ENCODE measurements around the gene ASRGL1.

Gene ASRGL1

DNA sequence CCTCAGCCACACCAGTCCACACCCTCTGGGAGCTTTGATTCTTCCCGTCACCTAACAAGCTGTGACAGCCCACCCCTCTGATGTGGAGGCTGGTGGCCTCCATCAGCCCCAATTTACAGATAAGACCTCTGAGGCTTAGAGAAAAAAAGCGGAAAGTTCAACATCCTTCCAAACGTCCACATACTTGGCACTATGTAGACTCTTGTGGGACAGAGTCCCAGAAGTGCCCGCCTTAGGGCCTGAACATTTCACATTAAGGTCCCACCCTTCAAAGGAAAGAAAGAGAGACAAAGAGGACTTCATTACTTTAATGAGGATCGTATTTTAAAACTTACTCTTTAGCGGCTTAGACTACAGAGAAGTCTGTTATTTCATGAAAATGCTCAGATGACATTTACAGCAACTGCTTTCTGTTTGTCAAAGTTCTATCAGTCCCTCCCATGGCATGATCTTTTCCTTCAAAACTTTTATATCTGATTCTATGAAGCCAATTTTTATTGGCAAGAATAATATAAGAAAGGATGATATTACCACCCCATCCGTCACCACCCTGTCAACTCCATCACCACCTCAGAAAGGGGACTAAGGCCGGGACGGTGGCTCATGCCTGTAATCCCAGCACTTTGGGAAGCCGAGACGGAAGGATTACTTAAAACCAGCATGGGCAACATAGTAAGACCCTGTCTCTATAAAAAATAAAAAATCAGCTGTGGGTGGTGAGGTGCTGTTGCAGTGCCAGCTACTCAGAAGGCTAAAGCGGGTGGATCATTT lies 65.9 kb downstream of the ASRGL1 start:
- no peak for FAIRE-seq
- TF ChIP-seq POLR2A (IDR thresholded peaks at IDR 0.05; ENCODE audit: low read depth, low read length), result no peak
- no peak for DNase-seq (ENCODE audit: insufficient read length, low spot score)

DNA sequence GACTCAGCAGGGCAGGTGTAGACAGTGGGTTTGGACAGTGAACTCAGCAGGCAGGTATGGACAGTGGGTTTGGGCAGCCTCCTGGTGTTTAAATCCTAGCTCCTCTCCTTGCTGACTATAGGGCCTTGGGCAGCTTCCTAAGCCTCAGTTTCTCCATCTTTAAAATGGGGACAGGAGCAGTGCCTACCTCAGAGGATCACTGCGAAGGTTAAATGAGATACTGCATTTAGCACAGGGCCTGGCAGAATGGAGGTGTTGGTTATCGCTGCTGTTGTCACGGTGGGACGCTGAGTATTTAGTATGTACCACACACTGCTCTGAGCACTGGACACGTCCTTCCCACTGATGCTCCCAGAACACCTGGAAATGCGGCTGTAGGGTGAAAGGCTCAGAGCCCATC lies 67.2 kb downstream of the ASRGL1 start:
- FAIRE-seq (no peak), DNase-seq (ENCODE audit: insufficient read length, low spot score) (no peak)
- no peak for TF ChIP-seq POLR2A (IDR thresholded peaks at IDR 0.05; ENCODE audit: low read depth, low read length)

- no peak for DNase-seq (ENCODE audit: insufficient read length, low spot score)
- no peak for TF ChIP-seq POLR2A (IDR thresholded peaks at IDR 0.05; ENCODE audit: low read depth, low read length)
- FAIRE-seq, result no peak
Observed at GRCh38 chr11:62404901-62405300, 67.7 kb downstream of the ASRGL1 start.

GRCh38 chr11:62406034-62406433 lies 68.8 kb downstream of the ASRGL1 start:
- DNase-seq (ENCODE audit: insufficient read length, low spot score), result no peak
- no peak for TF ChIP-seq POLR2A (IDR thresholded peaks at IDR 0.05; ENCODE audit: low read depth, low read length)
- no peak for FAIRE-seq

GRCh38 chr11:62409831-62410230 lies 72.6 kb downstream of the ASRGL1 start:
- TF ChIP-seq POLR2A (IDR thresholded peaks at IDR 0.05; ENCODE audit: low read depth, low read length), result no peak
- no peak for FAIRE-seq
- no peak for DNase-seq (ENCODE audit: insufficient read length, low spot score)

DNA sequence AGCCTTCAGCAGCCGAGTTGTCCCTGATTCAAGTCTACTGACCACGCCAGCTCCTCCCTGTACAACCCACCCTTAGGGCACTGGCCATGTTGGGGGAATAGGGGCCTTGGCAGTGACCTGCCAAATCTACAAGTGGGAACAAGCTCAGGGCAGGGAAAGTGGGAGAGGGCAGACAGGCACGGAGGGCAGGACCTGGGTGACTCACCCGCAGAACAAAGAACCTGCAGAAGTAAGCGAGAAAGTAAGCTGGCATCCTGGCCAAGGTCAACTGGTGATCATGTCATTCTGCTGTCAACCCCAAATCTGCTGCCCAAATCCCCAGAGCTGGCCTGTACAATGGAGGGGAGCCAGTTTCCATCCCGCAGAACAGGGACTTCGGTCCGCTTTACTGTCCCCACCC lies 73.7 kb downstream of the ASRGL1 start:
- 0 out of 2 replicates have a peak, but pooled peaks have one; percentile 3 for TF ChIP-seq POLR2A (IDR thresholded peaks at IDR 0.05; ENCODE audit: low read depth, low read length)
- no peak for FAIRE-seq
- no peak for DNase-seq (ENCODE audit: insufficient read length, low spot score)

GRCh38 chr11:62411524-62411923 lies 74.3 kb downstream of the ASRGL1 start:
- FAIRE-seq, result no peak
- no peak for DNase-seq (ENCODE audit: insufficient read length, low spot score)
- TF ChIP-seq POLR2A (IDR thresholded peaks at IDR 0.05; ENCODE audit: low read depth, low read length), result no peak

GRCh38 chr11:62413060-62413696 lies 75.9 kb downstream of the ASRGL1 start:
- no peak for DNase-seq (ENCODE audit: insufficient read length, low spot score)

DNA sequence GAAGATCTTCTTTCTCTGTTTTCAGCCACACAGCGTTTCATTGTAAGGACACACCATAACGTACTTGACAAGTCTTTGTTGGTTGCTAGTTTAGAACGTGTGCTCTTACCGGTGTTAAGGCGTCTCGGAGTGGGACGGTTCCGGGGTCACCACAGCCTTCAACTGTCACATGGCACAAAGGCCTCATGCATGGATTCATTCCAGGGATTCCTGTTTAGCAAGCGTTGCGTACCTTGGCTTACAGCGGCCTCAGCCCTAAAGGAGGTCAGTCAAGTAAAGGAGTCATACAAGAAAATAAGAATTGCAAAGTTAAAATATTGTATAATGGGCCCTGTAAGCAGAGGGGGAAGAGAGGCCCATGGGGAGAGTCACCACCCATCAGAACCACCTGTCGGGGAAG lies 79.3 kb downstream of the ASRGL1 start:
- no peak for TF ChIP-seq POLR2A (IDR thresholded peaks at IDR 0.05; ENCODE audit: low read depth, low read length)
- DNase-seq (ENCODE audit: insufficient read length, low spot score) (no peak), FAIRE-seq (no peak)

More at GRCh38 chr11:62413060-62413696, 75.9 kb downstream of the ASRGL1 start:
- no peak for FAIRE-seq
- no peak for TF ChIP-seq POLR2A (IDR thresholded peaks at IDR 0.05; ENCODE audit: low read depth, low read length)

GRCh38 chr11:62418136-62418535 lies 80.9 kb downstream of the ASRGL1 start:
- FAIRE-seq, result no peak
- TF ChIP-seq POLR2A (IDR thresholded peaks at IDR 0.05; ENCODE audit: low read depth, low read length), result no peak
- DNase-seq (ENCODE audit: insufficient read length, low spot score), result no peak

- DNase-seq (ENCODE audit: insufficient read length, low spot score) (no peak), FAIRE-seq (no peak)
- TF ChIP-seq POLR2A (IDR thresholded peaks at IDR 0.05; ENCODE audit: low read depth, low read length), result no peak
Observed at GRCh38 chr11:62418733-62419132, 81.5 kb downstream of the ASRGL1 start, which contains the start of gene SCGB1A1. SCGB1A1 (plus strand) TSS chr11:62419033; CDS start chr11:62419096, 63 bp downstream.

- FAIRE-seq (no peak), DNase-seq (ENCODE audit: insufficient read length, low spot score) (no peak)
Observed at GRCh38 chr11:62419314-62419929, 82.2 kb downstream of the ASRGL1 start.

DNA sequence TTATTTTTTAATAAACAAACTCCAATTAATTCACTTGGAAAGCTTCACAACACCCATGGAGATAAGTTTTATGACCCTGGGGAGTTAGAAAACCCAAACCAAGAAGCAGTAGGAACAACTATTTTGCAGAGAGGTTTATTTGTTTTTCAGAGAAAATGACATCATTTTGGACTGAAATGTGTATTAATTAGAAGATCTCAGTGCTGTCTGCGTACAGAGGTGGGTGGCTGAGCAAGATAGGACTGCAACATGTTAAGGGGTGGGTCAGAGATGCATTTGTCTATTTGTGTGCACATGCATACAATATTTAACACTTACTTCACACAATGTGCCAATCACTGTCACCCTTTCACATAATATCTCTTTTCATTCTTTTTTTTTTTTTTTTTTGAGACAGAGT lies 82.7 kb downstream of the ASRGL1 start:
- no peak for TF ChIP-seq POLR2A (IDR thresholded peaks at IDR 0.05; ENCODE audit: low read depth, low read length)
- DNase-seq (ENCODE audit: insufficient read length, low spot score) (no peak), FAIRE-seq (no peak)

More at GRCh38 chr11:62419314-62419929, 82.2 kb downstream of the ASRGL1 start:
- no peak for TF ChIP-seq POLR2A (IDR thresholded peaks at IDR 0.05; ENCODE audit: low read depth, low read length)

GRCh38 chr11:62420882-62421281 lies 83.6 kb downstream of the ASRGL1 start:
- FAIRE-seq (no peak), DNase-seq (ENCODE audit: insufficient read length, low spot score) (no peak)
- TF ChIP-seq POLR2A (IDR thresholded peaks at IDR 0.05; ENCODE audit: low read depth, low read length), result no peak

Data from H54 (cell line).